GM18508 (cell line): ENCODE measurements around the gene PHYHD1.

Source experiments
- ATAC-seq: cut with Tn5 transposase; IDR thresholded peaks from one replicate; pipeline ENCODE4 v1.9.1; 2021; ENCODE audit warnings: moderate number of reproducible peaks; ENCODE audit not compliant: insufficient read depth, unreplicated experiment

PHYHD1 gene

GRCh38 chr9:128899566-128900322 is 21.0 kb upstream of the PHYHD1 start:
- ATAC-seq: no peak

- ATAC-seq: no peak
These were observed 19.4 kb upstream of the PHYHD1 start for GRCh38 chr9:128901379-128901778.

- no peak for ATAC-seq
These were observed 19.0 kb upstream of the PHYHD1 start for GRCh38 chr9:128901822-128902221.

- ATAC-seq: no peak
These were observed 18.3 kb upstream of the PHYHD1 start for GRCh38 chr9:128902351-128903078.

GRCh38 chr9:128903079-128903461 is 17.7 kb upstream of the PHYHD1 start:
- no peak for ATAC-seq

- no peak for ATAC-seq
These were observed 16.7 kb upstream of the PHYHD1 start for GRCh38 chr9:128903871-128904620.

- ATAC-seq: no peak
These were observed 14.8 kb upstream of the PHYHD1 start for GRCh38 chr9:128905964-128906363.

- no peak for ATAC-seq
These were observed 14.0 kb upstream of the PHYHD1 start for GRCh38 chr9:128906741-128907140.

GRCh38 chr9:128908372-128908771 is 12.4 kb upstream of the PHYHD1 start:
- ATAC-seq: no peak

- no peak for ATAC-seq
These were observed 10.9 kb upstream of the PHYHD1 start for GRCh38 chr9:128909859-128910258.

- no peak for ATAC-seq
These were observed 9.9 kb upstream of the PHYHD1 start for GRCh38 chr9:128910906-128911305.

- ATAC-seq: no peak
These were observed 9.2 kb upstream of the PHYHD1 start for GRCh38 chr9:128911529-128912035.

GRCh38 chr9:128912270-128912853 is 8.4 kb upstream of the PHYHD1 start:
- no peak for ATAC-seq

- ATAC-seq: no peak
These were observed 7.5 kb upstream of the PHYHD1 start for GRCh38 chr9:128913048-128913900.

- no peak for ATAC-seq
These were observed 6.6 kb upstream of the PHYHD1 start for GRCh38 chr9:128913995-128914772.

- ATAC-seq: no peak
These were observed 4.6 kb upstream of the PHYHD1 start for GRCh38 chr9:128916204-128916603.

GRCh38 chr9:128916745-128917144 is 4.0 kb upstream of the PHYHD1 start:
- no peak for ATAC-seq

GRCh38 chr9:128917151-128917849 is 3.5 kb upstream of the PHYHD1 start:
- ATAC-seq: no peak
